ENCODE results near the gene RRP36.

The RRP36 gene

DNA sequence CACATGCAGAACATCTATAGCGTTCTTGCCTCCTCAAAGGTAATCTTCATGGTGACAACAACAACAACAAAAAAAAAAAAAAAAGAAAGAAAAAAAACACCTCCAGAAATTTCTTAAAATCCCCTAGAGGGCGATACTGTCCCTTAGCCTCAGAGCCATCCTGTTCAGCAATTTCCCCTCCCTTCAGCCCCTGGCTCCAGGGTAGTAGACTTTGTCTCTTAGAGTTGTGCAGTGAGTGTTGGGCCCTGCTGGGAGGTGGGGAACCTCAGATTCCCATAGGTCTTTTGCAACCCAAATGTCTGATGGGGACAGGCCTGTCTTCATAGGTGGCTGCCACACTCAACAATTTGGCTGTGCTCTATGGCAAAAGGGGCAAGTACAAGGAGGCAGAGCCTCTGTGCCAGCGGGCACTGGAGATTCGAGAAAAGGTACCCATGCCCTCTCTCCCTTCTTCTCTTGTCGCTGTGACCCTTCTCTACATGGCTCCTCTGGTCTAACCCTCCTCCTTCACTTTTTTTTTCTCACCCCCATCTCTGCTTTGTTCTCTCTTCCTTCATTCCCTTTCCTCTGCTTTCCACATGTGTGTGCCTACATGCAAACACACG lies 48.7 kb downstream of the RRP36 start:
- DNase-seq (ENCODE audit: low read depth in 2 of 2), result no peak

DNA sequence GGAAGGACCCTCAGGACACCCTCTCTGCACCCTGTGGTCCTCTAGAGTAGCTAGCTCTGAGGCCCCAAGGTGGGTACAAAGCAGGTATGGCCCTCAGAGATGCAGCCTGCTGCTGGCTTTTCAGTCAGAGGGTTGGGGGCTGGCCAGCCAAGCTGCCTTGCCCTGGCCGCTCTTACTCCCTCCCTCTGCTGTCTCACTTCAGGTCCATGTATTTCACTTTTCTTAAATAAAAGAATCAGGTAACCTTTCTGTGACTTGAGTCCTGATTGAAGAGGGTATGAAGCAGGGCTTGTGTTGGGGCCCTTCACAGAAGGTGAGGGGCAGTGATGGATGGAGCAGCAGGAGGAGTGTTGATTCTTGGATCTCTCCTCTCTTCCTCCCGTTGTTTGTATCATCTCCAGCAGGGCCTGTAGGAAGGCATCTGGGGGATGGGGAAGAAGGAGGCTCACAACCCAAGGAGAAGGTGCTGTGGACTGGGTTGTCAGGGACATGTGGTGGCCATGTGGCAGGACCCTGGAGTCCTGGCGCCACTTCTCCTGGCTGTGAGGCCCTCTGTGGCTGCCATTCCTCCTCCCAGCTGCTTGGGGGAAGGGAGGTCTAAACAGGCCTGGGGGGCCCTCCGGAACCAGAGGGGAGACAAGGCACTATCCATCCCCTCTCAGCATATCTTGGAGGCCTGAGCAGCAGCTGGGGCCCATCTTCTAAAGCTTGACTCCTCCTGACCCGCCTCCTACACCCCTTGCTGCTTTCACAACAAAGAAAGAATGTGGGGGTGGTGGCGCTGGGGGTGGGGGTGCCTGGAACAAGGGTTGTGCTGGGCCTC lies 53.6 kb downstream of the RRP36 start:
- no peak for DNase-seq (ENCODE audit: low read depth in 2 of 2)

DNA sequence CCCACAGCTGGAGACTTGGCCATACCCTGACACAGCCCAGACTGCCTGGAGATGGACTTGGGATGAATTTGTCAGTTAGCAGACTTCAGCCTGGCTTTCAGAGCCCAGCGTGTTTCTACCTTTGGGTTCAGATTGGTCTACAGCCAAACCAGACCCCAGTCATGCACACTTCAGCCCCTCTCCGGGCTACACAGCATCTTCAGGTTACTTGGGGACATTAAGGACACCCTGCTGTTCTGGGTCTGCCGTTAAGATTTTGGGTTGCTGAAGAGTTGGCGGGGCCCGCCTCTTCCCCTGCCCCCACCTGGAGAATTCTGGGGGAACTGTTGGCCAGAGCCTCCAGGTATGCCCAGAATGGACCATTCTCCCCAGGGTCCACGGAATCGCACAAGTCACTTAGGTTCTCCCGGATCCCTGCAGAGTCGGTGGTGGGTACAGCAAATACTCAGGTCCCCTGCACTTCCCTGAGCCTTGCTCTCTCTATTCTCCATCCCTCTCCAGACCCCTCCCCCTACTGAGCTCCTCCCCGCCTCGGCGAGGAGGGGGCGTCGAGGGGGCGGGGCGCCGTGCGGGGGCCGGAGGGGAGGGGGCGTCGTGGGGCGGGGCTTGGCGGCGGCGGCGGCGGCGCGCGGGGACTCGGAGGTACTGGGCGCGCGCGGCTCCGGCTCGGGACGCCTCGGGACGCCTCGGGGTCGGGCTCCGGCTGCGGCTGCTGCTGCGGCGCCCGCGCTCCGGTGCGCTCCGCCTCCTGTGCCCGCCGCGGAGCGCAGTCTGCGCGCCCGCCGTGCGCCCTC lies 54.4 kb downstream of the RRP36 start, which contains the start of gene PTK7:
TSS of gene PTK7 (plus strand) at position 645 of the 794 bp plus-strand sequence. CDS start 175 bp downstream, outside the sequence.
- no peak for DNase-seq (ENCODE audit: low read depth in 2 of 2)

DNA sequence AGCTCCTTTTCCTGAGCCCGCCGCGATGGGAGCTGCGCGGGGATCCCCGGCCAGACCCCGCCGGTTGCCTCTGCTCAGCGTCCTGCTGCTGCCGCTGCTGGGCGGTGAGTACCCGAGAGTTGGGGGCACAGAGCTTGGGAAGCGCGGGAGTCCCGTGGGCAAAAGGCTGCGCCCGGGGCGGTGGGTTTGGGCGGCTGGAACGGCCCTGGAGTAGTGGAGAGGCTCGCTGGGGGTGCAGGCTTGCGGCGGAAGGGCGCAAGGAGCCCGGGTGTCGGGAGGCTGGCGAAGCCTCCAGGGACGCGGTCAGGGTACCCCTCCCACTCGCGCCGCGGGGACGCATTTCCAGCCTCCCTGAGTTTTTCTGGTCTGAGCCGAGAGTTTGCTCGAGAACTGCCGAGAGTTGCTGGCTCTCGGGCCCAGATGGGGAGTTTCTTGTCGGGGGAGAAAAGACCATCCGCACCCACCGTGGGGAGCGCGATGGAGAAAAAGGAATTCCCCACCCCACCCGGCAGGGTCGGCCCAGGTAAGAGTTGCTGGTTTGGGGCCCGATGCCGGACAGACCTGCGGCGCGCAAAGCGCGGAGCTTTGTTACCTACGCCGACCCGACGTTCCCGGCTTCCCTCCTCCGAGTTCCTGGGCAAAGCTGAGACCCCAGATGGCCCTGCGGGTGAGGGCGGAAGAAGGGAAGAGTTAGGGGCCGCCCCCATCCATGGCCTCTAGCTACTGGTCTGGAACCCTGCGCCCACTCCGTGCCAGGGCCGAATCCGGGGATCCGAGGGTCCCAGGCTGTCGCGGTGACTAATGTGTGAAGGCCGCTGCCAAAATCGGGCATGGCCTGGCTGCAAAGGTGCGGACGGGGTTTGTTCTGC lies 55.3 kb downstream of the RRP36 start:
- DNase-seq (ENCODE audit: low read depth in 2 of 2), result no peak

DNA sequence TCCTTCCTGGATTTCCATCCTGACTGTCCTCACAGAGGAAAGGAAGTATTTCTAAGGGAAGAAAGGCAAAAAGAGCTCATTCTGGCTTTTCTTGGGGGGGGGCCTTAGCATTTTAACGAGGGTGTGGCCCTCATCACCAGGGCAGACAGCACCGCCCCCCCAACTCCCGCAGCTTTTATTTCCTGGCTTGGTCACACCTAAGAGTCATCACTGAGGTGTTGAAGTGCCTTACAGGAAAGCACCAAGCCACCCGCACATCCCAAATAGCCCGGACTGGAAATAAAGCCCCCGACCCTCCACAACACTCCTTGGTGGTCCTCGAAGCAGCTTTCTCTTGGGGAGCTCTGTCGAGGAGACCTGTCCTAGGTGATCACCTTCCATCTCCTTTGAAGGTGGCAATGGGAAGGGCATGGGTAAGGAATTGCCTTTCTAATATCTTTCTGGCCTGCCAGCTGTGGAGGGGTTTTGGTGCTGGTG lies 55.9 kb downstream of the RRP36 start:
- no peak for DNase-seq (ENCODE audit: low read depth in 2 of 2)

DNA sequence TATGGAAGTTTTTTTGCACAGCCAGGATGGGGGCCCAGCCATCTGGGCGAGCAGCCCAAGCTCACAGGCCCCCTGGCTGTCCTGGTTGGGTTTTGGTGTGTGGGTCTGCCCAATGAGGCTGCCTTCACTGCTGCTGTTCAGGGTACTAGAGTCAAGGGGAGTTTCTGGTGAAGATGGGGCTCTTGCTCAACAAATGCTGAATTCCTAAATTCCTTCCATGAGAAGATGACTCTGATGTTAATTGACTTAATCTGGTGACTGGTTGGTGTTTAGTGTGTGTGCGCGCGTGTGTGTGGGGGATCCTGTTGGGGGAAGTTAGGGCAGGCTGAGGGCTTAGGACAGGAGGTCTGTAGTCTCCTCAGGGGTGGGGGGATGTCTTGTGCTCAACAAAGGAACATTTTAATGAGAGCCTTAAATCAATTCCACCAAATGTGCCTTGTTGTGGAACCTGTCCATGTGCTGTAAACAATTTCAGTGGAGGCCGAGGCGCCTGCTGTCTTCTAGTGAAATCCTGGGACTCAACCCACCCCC lies 56.6 kb downstream of the RRP36 start:
- DNase-seq (ENCODE audit: low read depth in 2 of 2), result no peak

DNA sequence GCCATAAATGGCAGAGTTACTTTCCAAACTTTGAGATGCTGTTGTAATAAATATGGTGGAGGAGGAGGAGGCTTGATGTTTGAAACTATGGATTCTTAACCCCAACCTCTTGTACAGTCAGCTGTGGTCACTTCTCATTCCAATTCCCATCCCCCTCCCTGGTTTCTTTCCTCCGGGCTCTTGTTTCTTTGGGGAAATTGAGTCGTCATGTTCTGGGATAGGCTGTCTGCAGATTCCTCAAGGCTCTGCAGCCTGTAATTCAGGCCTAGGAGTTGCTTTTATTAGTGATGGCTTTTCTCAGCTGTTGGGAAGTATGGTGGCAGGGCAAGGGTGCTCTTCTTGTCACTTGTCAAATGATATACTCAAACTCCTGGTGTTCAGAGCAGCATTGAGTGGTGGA lies 57.3 kb downstream of the RRP36 start:
- no peak for DNase-seq (ENCODE audit: low read depth in 2 of 2)
